ENCODE data around the gene ERLEC1. TPM values are rescaled to one million over a fixed set of nuclear protein-coding genes. Genes with fewer than 3 reads are reported as not detected.
"Not testable (repeated sequence)": the region's sequence is repeated elsewhere in the genome, so short reads cannot be mapped to it uniquely, and the experiment has no call there.

The ERLEC1 gene
- total RNA-seq, 4 donors from 2014 or later: 42.9 to 76.1 (median 48.5) TPM

DNA sequence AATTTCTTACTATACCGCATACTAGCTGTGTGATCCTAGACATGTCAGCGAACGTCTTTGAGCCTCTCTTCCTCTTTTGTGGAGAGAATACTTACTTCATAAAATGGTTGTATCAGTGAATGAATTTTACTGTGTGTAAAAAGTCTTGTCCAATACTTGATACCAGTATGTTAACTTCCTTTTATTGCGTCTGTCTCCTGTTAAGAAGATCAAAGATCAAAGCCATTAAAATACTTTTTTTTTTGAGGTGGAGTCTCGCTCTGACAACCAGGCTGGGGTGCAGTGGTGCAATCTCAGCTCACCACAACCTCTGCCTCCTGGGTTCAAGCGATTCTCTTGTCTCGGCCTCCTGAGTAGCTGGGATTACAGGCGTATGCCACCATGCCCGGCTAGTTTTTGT lies 33.2 kb downstream of the ERLEC1 start:
- no peak for ATAC-seq (ENCODE audit: low FRiP score)
- DNase-seq (ENCODE audit: low spot score): no peak
- TF ChIP-seq, protein P1, sequence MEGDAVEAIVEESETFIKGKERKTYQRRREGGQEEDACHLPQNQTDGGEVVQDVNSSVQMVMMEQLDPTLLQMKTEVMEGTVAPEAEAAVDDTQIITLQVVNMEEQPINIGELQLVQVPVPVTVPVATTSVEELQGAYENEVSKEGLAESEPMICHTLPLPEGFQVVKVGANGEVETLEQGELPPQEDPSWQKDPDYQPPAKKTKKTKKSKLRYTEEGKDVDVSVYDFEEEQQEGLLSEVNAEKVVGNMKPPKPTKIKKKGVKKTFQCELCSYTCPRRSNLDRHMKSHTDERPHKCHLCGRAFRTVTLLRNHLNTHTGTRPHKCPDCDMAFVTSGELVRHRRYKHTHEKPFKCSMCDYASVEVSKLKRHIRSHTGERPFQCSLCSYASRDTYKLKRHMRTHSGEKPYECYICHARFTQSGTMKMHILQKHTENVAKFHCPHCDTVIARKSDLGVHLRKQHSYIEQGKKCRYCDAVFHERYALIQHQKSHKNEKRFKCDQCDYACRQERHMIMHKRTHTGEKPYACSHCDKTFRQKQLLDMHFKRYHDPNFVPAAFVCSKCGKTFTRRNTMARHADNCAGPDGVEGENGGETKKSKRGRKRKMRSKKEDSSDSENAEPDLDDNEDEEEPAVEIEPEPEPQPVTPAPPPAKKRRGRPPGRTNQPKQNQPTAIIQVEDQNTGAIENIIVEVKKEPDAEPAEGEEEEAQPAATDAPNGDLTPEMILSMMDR (IDR thresholded peaks at IDR 0.05): no peak

DNA sequence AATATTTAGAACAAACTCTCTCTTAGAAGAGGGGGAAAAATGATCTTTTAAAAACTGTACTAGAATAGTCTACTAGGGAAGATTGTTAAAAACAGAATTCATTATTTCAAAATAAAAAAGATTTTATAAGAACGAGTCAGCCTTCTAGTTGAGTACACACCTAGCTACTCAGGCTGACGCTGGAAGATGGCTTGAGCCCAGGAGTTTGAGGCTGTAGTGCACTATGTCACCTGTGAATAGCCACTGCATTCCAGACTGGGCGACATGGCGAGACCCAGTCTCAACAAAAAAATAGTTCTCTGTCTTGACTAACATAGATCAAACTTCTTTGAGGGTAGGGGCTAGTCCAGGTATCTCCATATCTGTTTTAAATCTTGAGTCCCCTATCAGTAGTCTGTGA lies 33.9 kb downstream of the ERLEC1 start:
- DNase-seq (ENCODE audit: low spot score): no peak
- TF ChIP-seq, protein P1 (IDR thresholded peaks at IDR 0.05): no peak
- ATAC-seq (ENCODE audit: low FRiP score): no peak

DNA sequence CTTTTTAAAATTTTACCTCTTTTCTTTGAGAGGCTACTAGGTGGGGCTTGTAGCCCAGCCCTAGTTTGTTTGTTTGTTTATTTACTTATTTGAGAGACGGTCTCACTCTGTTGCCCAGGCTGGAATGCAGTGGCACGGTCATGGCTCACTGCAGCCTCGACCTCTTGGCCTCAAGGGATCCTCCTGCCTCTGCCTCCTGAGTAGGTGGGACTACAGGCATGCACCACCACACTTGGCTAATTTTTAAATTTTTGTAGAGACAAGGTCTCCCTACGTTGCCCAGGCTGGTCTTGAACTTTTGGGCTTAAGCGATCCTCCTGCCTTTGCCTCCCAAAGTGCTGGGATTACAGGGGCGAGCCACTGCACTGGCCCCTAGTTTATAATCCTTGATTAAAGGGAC lies 35.0 kb downstream of the ERLEC1 start:
- TF ChIP-seq, protein P1 (IDR thresholded peaks at IDR 0.05): no peak
- no peak for ATAC-seq (ENCODE audit: low FRiP score)
- DNase-seq (ENCODE audit: low spot score): no peak

DNA sequence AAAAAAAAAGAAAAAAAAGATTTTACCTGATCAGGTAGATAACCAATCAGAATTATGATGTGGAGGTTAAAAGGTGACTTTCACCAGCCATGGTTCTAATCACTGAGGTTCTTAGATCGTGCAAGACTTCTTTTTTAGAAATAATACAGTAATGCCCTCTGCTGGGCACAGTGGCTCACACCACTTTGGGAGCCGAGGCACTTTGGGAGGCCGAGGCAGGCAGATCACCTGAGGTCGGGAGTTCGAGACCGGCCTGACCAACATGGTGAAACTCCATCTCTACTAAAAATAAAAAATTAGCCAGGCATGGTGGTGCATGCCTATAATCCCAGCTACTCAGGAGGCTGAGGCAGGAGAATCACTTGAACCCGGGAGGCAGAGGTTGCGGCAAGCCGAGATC lies 36.8 kb downstream of the ERLEC1 start:
- DNase-seq (ENCODE audit: low spot score); ATAC-seq (ENCODE audit: low FRiP score): not testable (repeated sequence)

DNA sequence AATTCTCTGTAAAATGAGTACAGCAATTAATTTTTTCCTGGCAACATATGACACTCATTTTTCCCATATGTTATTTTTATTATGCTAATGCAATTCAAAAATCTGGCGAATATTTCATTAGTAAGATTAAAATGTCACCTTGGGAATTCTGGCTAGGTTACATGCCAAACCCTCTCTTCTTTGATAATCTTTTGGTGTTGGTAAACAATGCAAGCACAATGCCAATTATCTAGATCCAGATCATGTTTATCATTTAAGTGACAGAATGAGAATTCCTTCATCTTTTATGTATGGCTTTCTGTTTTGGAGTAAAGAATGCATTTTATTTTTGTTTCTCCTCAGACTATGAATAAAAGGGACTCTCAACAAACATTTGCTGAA lies 39.2 kb downstream of the ERLEC1 start:
- ATAC-seq (ENCODE audit: low FRiP score) (no peak), DNase-seq (ENCODE audit: low spot score) (no peak)
- TF ChIP-seq, protein P1 (IDR thresholded peaks at IDR 0.05): no peak

DNA sequence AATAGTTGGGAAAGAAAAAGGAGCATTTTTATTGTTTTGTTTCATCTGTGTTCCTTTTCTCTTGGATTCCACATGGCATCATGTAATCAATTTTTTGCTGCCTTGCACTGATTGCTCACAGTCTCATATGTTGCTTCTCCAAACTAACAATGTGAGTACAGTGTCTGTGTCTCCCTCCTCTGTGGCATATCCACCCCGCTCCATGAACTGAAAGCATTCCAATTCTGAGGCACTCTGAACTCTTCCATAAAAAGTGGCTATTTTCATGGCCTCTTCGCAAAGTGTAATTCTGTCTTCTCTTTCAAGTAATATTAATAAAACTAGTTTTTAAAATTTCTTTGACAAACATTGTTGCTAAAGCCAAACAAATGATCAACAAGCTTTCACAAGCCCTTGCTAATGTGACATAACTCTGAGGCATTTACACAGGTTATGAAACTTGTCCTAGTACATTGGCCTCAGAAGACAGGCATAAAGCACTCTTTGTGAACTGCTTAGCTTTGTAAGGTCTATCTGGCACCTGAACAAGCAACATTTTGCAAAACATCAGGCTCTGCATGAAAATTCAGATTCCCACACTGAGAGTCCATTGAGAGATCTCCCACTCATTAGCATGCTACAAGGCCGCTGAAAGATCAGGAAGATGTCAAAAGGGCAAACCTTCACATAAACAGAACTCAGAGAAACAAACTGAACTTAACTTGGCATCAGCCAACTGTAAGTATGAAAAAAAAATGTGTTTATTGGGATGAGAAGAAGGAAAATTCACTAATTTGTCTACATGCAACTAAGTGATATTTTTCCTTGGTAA lies 39.9 kb downstream of the ERLEC1 start:
- DNase-seq (ENCODE audit: low spot score): no peak
- TF ChIP-seq, protein P1 (IDR thresholded peaks at IDR 0.05): no peak
- no peak for ATAC-seq (ENCODE audit: low FRiP score)

DNA sequence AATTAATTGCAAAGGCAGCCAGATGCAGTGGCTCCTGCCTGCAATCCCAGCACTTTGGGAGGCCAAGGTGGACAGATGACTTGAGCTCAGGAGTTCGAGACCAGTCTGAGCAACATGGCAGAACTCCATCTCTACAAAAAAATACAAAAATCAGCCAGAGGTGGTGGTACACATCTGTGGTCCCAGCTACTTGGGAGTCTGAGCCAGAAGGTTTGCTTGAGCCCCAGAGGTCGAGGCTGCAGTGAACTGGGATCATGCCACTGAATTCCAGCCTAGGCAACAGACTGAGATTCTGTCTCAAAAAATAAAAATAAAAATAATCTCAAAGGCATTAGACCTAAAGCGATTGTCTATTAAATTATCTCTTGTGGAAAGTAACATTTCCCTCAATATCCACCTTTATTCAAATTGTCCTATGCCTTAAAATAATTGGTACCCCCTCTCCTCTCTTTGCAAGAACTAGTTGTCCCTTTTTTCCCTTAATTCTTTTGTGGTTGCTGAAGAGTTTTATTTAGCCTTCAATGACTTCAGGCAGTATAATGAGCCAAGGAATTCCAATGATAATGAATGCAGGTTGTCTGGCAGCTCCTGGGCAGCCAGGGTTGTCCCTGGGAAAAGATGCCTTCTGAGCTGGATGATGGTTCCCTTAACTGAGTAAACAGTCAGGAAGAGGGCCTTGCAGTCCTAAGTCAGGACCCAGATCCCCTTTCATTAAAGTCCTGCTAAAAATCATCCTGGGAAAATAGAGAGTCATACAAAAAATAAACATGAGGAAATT lies 40.7 kb downstream of the ERLEC1 start:
- TF ChIP-seq, protein P1 (IDR thresholded peaks at IDR 0.05): no peak
- DNase-seq (ENCODE audit: low spot score) (no peak), ATAC-seq (ENCODE audit: low FRiP score) (no peak)
